ENCODE measurements around the gene ARSB. TPM values are rescaled to one million over a fixed set of nuclear protein-coding genes. Genes with fewer than 3 reads are reported as not detected.

ARSB gene
- total and polyA plus RNA-seq, 9 of the 15 experiments (the other 6 are each of a cell fraction or from before 2014, with no cell fraction given): 0.52 to 4.6 (median 2.4) TPM

GRCh38 chr5:78760366-78760765, 224.7 kb downstream of the ARSB start (continued):
- no peak for TF ChIP-seq ARID4B (CRISPR knock-in tag; IDR thresholded peaks at IDR 0.05)
- TF ChIP-seq ZNF668 (CRISPR knock-in tag; IDR thresholded peaks at IDR 0.05): no peak
- TF ChIP-seq ZNF717 (CRISPR knock-in tag; IDR thresholded peaks at IDR 0.05): no peak

GRCh38 chr5:78758169-78758839, 226.8 kb downstream of the ARSB start:
- CTCF ChIA-PET (ENCODE audit: low intra/inter-chr PET ratio): no interaction called here
- no peak overlapping the region for H2AFZ ChIP-seq (ENCODE audit: low read depth, low read length)
- peak in 2 of 4 experiments; percentile 24 to 29 for DNase-seq (ENCODE audit: extremely low read depth in 1 of 4, low spot score in 3 of 4)
- no peak overlapping the region for H3K4me3 ChIP-seq
- no peak for ATAC-seq
- H3K9ac ChIP-seq (ENCODE audit: insufficient read depth in 1 of 2, low read depth in 2 of 2, low read length in 2 of 2): no peak overlapping the region
- peaks cover 0 to 2% of the 10 kb centered on the region in 2 experiments; a peak in 2 of 5 replicates for H3K4me1 ChIP-seq (replicated peaks in 1 of 2; ENCODE audit: control insufficient read depth in 2 of 2, insufficient read depth in 2 of 2, low read length in 2 of 2)
- no peaks in the 10 kb centered on the region for H3K36me3 ChIP-seq (ENCODE audit: control insufficient read depth, insufficient read depth, low read length)
- in situ Hi-C loops (cut with MboI) (no loop called here), intact Hi-C loops (cut with micrococcal nuclease) (no loop called here)
- no TSS peak for BruUV-seq (replicated peaks)
- WGBS (ENCODE audit: insufficient coverage, low coverage, missing lambda C conversion rate): 0% methylated on average over 2 of the region's 2 CpGs
- no peaks in the 10 kb centered on the region for H4K20me1 ChIP-seq (replicated peaks; ENCODE audit: control insufficient read depth, insufficient read depth, low read length)
- POLR2A ChIA-PET: no interaction called here
- no peaks in the 10 kb centered on the region for H3K9me1 ChIP-seq (ENCODE audit: control insufficient read depth, insufficient read depth, low read length)
- H3K9me3 ChIP-seq (replicated peaks; ENCODE audit: control insufficient read depth, insufficient read depth, low read depth, low read length): no peaks in the 10 kb centered on the region
- H3K27ac ChIP-seq (ENCODE audit: extremely low read depth, low read depth, low read length): no peak overlapping the region
- no peaks in the 10 kb centered on the region for H3K79me2 ChIP-seq (ENCODE audit: control insufficient read depth, insufficient read depth, low read length)
- H3K27me3 ChIP-seq (ENCODE audit: control insufficient read depth in 2 of 2, insufficient read depth in 2 of 2, low read length in 2 of 2): peaks cover 0 to 18% of the 10 kb centered on the region in 2 experiments; a peak in 3 of 5 replicates
- no peak overlapping the region for H3K4me2 ChIP-seq (ENCODE audit: insufficient read depth, low read length)
- FAIRE-seq: no peak
- TF ChIP-seq KDM1A (IDR thresholded peaks at IDR 0.05): peak; percentile 97 to 98
- TF ChIP-seq ESRRA (IDR thresholded peaks at IDR 0.05; ENCODE audit: borderline replicate concordance, low read depth): peak; percentile 62
- peak; percentile 56; the same call in 1 of the 2 replicates for TF ChIP-seq SOX6 (IDR thresholded peaks at IDR 0.05)
- no peak for TF ChIP-seq BRF2 (IDR thresholded peaks at IDR 0.05; ENCODE audit: borderline replicate concordance, insufficient read depth, insufficient read length)
- TF ChIP-seq ETS1 (conservative IDR thresholded peaks at IDR 0.05; ENCODE audit: control insufficient read depth, low read depth, low read length): no peak
- TF ChIP-seq TCF7 (IDR thresholded peaks at IDR 0.05; ENCODE audit: borderline replicate concordance): no peak
- no peak for TF ChIP-seq NR2C2 (CRISPR knock-in tag; IDR thresholded peaks at IDR 0.05)
- peak; percentile 50; the same call in 1 of the 2 replicates for TF ChIP-seq NR2C2 (tag; IDR thresholded peaks at IDR 0.05)
- TF ChIP-seq ZNF780A (CRISPR knock-in tag; IDR thresholded peaks at IDR 0.05): no peak
- TF ChIP-seq HDAC2 (IDR thresholded peaks at IDR 0.05): peak; percentile 58; the same call in 1 of the 2 replicates
- no peak for TF ChIP-seq THAP7 (CRISPR knock-in tag; IDR thresholded peaks at IDR 0.05)

Data from K562 (cell line).